Activated CD8-positive, alpha-beta T cell treated with anti-CD3 and anti-CD28 coated beads, Interleukin-2, amount 10 ng/mL, durations not matched to agents 7 days and 5 days (primary cell): ENCODE measurements around the gene KRT39. TPM values are rescaled to one million over a fixed set of nuclear protein-coding genes. Genes with fewer than 3 reads are reported as not detected.
"Not testable (repeated sequence)": the region's sequence is repeated elsewhere in the genome, so short reads cannot be mapped to it uniquely, and the experiment has no call there.

ENCODE experiments used
- ATAC-seq: fragments of 150-1000 bp; cut with Tn5 transposase; one replicate; pipeline ENCODE4 v1.10.0; 2021; ENCODE audit warnings: moderate library complexity
- CTCF ChIA-PET: fragments of 350-600 bp; sonication (Branson Sonifier 250); formaldehyde crosslinking; loops from one replicate; lab custom pipeline; 2021; ENCODE audit warnings: antibody characterized with exemption; lab: Charles Lee
- POLR2A ChIA-PET: fragments of 350-600 bp; sonication (Branson Sonifier 250); formaldehyde crosslinking; loops from one replicate; lab custom pipeline; 2021; ENCODE audit warnings: antibody characterized with exemption; lab: Charles Lee
- DNase-seq: peaks from one replicate; pipeline ENCODE4 v3.0.0-alpha.2; 2020
- H3K27ac Mint-ChIP-seq: one replicate; pipeline ENCODE4 v1.8.0; 2021; ENCODE audit warnings: mild to moderate bottlenecking, mixed read lengths
- H3K27me3 Mint-ChIP-seq: one replicate; pipeline ENCODE4 v1.8.0; 2021; ENCODE audit warnings: low read depth, mixed read lengths
- H3K36me3 Mint-ChIP-seq: one replicate; pipeline ENCODE4 v1.8.0; 2021; ENCODE audit warnings: low read depth, mixed read lengths
- H3K4me1 Mint-ChIP-seq: one replicate; pipeline ENCODE4 v1.8.0; 2021; ENCODE audit warnings: low read depth, mixed read lengths
- H3K4me3 Mint-ChIP-seq: one replicate; pipeline ENCODE4 v1.8.0; 2021; ENCODE audit warnings: mild to moderate bottlenecking, mixed read lengths
- H3K9me3 Mint-ChIP-seq: one replicate; pipeline ENCODE4 v1.8.0; 2022; ENCODE audit warnings: mixed read lengths; ENCODE audit not compliant: insufficient read depth
- total RNA-seq, 2 experiments: library from RNA; stranded (reverse); gene quantifications; one replicate each; pipeline ENCODE4 v1.2.3, GENCODE V29; 2021

Gene KRT39
- total RNA-seq, 2 experiments from 2014 or later: not detected

GRCh38 chr17:41001795-41002194 is 35.0 kb upstream of the KRT39 start:
- ATAC-seq: no peak
- ChIA-PET POLR2A (no interaction called here), CTCF (no interaction called here)
- no peak for DNase-seq
- Mint-ChIP-seq H3K36me3 (no peaks in the 10 kb centered on the region), H3K27me3 (peaks cover 17% of the 10 kb centered on the region), H3K9me3 (no peaks in the 10 kb centered on the region), H3K4me1 (no peaks in the 10 kb centered on the region), H3K27ac (no peak overlapping the region), H3K4me3 (no peak overlapping the region)

GRCh38 chr17:40999563-40999962 is 32.8 kb upstream of the KRT39 start, which contains the start of gene KRTAP3-2:
Gene KRTAP3-2, minus strand, starts transcription at chr17:40999906. Its CDS starts 53 bp downstream, at chr17:40999853.
- peaks cover 24% of the 10 kb centered on the region for H3K27me3 Mint-ChIP-seq
- H3K4me1 Mint-ChIP-seq, H3K36me3 Mint-ChIP-seq, H3K4me3 Mint-ChIP-seq, DNase-seq, ATAC-seq, H3K9me3 Mint-ChIP-seq, H3K27ac Mint-ChIP-seq, POLR2A ChIA-PET, CTCF ChIA-PET: not testable (repeated sequence)

- H3K36me3 Mint-ChIP-seq: no peaks in the 10 kb centered on the region
- DNase-seq: no peak
- ChIA-PET CTCF (no interaction called here), POLR2A (no interaction called here)
- ATAC-seq: no peak
- H3K27ac Mint-ChIP-seq: no peak overlapping the region
- no peaks in the 10 kb centered on the region for H3K4me1 Mint-ChIP-seq
- peaks cover 39% of the 10 kb centered on the region for H3K27me3 Mint-ChIP-seq
- H3K4me3 Mint-ChIP-seq: no peak overlapping the region
- no peaks in the 10 kb centered on the region for H3K9me3 Mint-ChIP-seq
These were observed 30.6 kb upstream of the KRT39 start for GRCh38 chr17:40997361-40997760.

GRCh38 chr17:40996829-40997228 is 30.1 kb upstream of the KRT39 start:
- H3K4me1 Mint-ChIP-seq: no peaks in the 10 kb centered on the region

GRCh38 chr17:40995116-40995515 is 28.4 kb upstream of the KRT39 start:
- POLR2A ChIA-PET: no interaction called here
- CTCF ChIA-PET: no interaction called here
- H3K9me3 Mint-ChIP-seq: no peaks in the 10 kb centered on the region
- peaks cover 42% of the 10 kb centered on the region for H3K27me3 Mint-ChIP-seq
- no peaks in the 10 kb centered on the region for H3K4me1 Mint-ChIP-seq
- H3K4me3 Mint-ChIP-seq: no peak overlapping the region
- no peak overlapping the region for H3K27ac Mint-ChIP-seq
- DNase-seq (no peak), ATAC-seq (no peak)
- H3K36me3 Mint-ChIP-seq: no peaks in the 10 kb centered on the region

More at GRCh38 chr17:40996829-40997228, 30.1 kb upstream of the KRT39 start:
- POLR2A ChIA-PET: interaction anchor here (0.6 kb wide), 1 partner anchor 13 kb away, joined by 3 read pairs; no protein-coding TSS in a partner anchor
- peaks cover 42% of the 10 kb centered on the region for H3K27me3 Mint-ChIP-seq
- CTCF ChIA-PET: no interaction called here
- H3K4me3 Mint-ChIP-seq: no peak overlapping the region
- H3K36me3 Mint-ChIP-seq: no peaks in the 10 kb centered on the region
- no peak overlapping the region for H3K27ac Mint-ChIP-seq
- no peak for ATAC-seq
- no peaks in the 10 kb centered on the region for H3K9me3 Mint-ChIP-seq
- DNase-seq: no peak

- CTCF ChIA-PET: no interaction called here
- no peak within 1 kb of the TSS for H3K27ac Mint-ChIP-seq
- H3K27me3 Mint-ChIP-seq: peaks cover 41% of the 10 kb centered on the region
- no peak for DNase-seq
- H3K4me3 Mint-ChIP-seq: no peak within 1 kb of the TSS
- no peak for ATAC-seq
- H3K4me1 Mint-ChIP-seq: no peaks in the 10 kb centered on the region
- no peaks in the 10 kb centered on the region for H3K9me3 Mint-ChIP-seq
- no peaks in the 10 kb centered on the region for H3K36me3 Mint-ChIP-seq
- POLR2A ChIA-PET: no interaction called here
These were observed 27.1 kb upstream of the KRT39 start, which contains the start of gene KRTAP3-3 for GRCh38 chr17:40993839-40994238. Gene KRTAP3-3, minus strand, starts transcription at chr17:40994164. Its CDS starts 67 bp downstream, at chr17:40994097.

GRCh38 chr17:40993084-40993483 is 26.3 kb upstream of the KRT39 start:
- H3K27me3 Mint-ChIP-seq: peaks cover 43% of the 10 kb centered on the region
- DNase-seq (no peak), ATAC-seq (no peak)
- H3K36me3 Mint-ChIP-seq: no peaks in the 10 kb centered on the region
- no peaks in the 10 kb centered on the region for H3K4me1 Mint-ChIP-seq
- CTCF ChIA-PET: no interaction called here
- no peak overlapping the region for H3K27ac Mint-ChIP-seq
- H3K4me3 Mint-ChIP-seq: no peak overlapping the region
- H3K9me3 Mint-ChIP-seq: no peaks in the 10 kb centered on the region
- POLR2A ChIA-PET: no interaction called here

GRCh38 chr17:40992666-40993065 is 25.9 kb upstream of the KRT39 start:
- Mint-ChIP-seq H3K4me3 (no peak overlapping the region), H3K27me3 (peaks cover 39% of the 10 kb centered on the region), H3K27ac (no peak overlapping the region), H3K4me1 (no peaks in the 10 kb centered on the region), H3K36me3 (no peaks in the 10 kb centered on the region), H3K9me3 (no peaks in the 10 kb centered on the region)
- CTCF ChIA-PET: no interaction called here
- DNase-seq (no peak), ATAC-seq (no peak)
- POLR2A ChIA-PET: no interaction called here

GRCh38 chr17:40986920-40987319 is 20.2 kb upstream of the KRT39 start:
- Mint-ChIP-seq H3K4me1 (no peaks in the 10 kb centered on the region), H3K36me3 (no peaks in the 10 kb centered on the region), H3K9me3 (no peaks in the 10 kb centered on the region), H3K4me3 (no peak overlapping the region), H3K27me3 (peaks cover 32% of the 10 kb centered on the region), H3K27ac (no peak overlapping the region)
- POLR2A ChIA-PET: no interaction called here
- ATAC-seq (no peak), DNase-seq (no peak)
- CTCF ChIA-PET: interaction anchor here (0.9 kb wide), 1 partner anchor 679 kb away, joined by 3 read pairs; no protein-coding TSS in a partner anchor

- Mint-ChIP-seq H3K4me3 (no peak within 1 kb of the TSS), H3K27ac (no peak within 1 kb of the TSS), H3K4me1 (no peaks in the 10 kb centered on the region), H3K27me3 (peaks cover 26% of the 10 kb centered on the region), H3K36me3 (no peaks in the 10 kb centered on the region), H3K9me3 (no peaks in the 10 kb centered on the region)
- CTCF ChIA-PET: no interaction called here
- POLR2A ChIA-PET: no interaction called here
- no peak for DNase-seq
- no peak for ATAC-seq
These were observed 17.5 kb upstream of the KRT39 start, which contains the start of gene KRT40 for GRCh38 chr17:40984226-40984625. Gene KRT40, minus strand, starts transcription at chr17:40984326. Its CDS starts 53 bp downstream, at chr17:40984273.

GRCh38 chr17:40981115-40981514 is 14.4 kb upstream of the KRT39 start:
- ATAC-seq (no peak), DNase-seq (no peak)
- ChIA-PET POLR2A (no interaction called here), CTCF (no interaction called here)
- peaks cover 16% of the 10 kb centered on the region for H3K27me3 Mint-ChIP-seq
- H3K27ac Mint-ChIP-seq: no peak overlapping the region
- H3K4me3 Mint-ChIP-seq: no peak overlapping the region
- H3K36me3 Mint-ChIP-seq: no peaks in the 10 kb centered on the region
- H3K9me3 Mint-ChIP-seq: no peaks in the 10 kb centered on the region
- H3K4me1 Mint-ChIP-seq: no peaks in the 10 kb centered on the region

- DNase-seq (no peak), ATAC-seq (no peak)
- no peak overlapping the region for H3K4me3 Mint-ChIP-seq
- H3K9me3 Mint-ChIP-seq: no peaks in the 10 kb centered on the region
- ChIA-PET POLR2A (no interaction called here), CTCF (no interaction called here)
- H3K36me3 Mint-ChIP-seq: no peaks in the 10 kb centered on the region
- H3K27me3 Mint-ChIP-seq: peaks cover 18% of the 10 kb centered on the region
- H3K4me1 Mint-ChIP-seq: no peaks in the 10 kb centered on the region
- no peak overlapping the region for H3K27ac Mint-ChIP-seq
These were observed 13.8 kb upstream of the KRT39 start for GRCh38 chr17:40980596-40980995.

GRCh38 chr17:40980117-40980516 is 13.4 kb upstream of the KRT39 start:
- DNase-seq (no peak), ATAC-seq (no peak)
- Mint-ChIP-seq H3K4me3 (no peak overlapping the region), H3K9me3 (no peaks in the 10 kb centered on the region), H3K4me1 (no peaks in the 10 kb centered on the region), H3K27ac (no peak overlapping the region), H3K36me3 (no peaks in the 10 kb centered on the region), H3K27me3 (peaks cover 23% of the 10 kb centered on the region)
- ChIA-PET POLR2A (no interaction called here), CTCF (no interaction called here)
